Measurements from ENCODE around the gene ADCY3.

DNA sequence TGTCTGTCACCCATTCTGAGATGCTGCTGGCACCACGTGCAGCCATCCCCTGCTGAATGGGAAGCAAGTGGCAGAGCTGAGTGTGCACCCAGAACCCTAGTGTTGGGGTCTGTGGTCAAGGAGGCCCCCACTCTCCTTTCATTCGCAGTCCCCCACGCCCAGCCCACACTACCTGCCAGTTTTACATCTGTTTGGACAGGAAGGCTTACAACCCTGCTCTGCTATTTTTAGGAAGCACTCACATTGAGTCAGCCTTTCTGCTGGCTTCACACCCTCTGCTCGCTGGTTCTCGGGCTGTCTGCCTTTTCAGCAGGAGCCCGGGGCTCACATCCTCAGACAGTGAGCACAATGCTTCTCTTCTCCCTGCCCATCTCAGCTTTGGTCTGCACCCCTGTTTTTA is 10.7 kb upstream of the ADCY3 start:
- TF ChIP-seq EP300 (IDR thresholded peaks at IDR 0.05; ENCODE audit: borderline replicate concordance in 1 of 2, control insufficient read depth in 1 of 2, low read depth in 2 of 2, low read length in 2 of 2) (no peak), NR2C2 (IDR thresholded peaks at IDR 0.05; ENCODE audit: borderline replicate concordance, control insufficient read depth, insufficient read length, low read depth) (no peak), TARDBP (IDR thresholded peaks at IDR 0.05; ENCODE audit: borderline replicate concordance) (no peak), RAD51 (IDR thresholded peaks at IDR 0.05) (no peak), FOS (IDR thresholded peaks at IDR 0.05; ENCODE audit: borderline replicate concordance, extremely low read depth, insufficient read length) (no peak), BRCA1 (IDR thresholded peaks at IDR 0.05; ENCODE audit: low read depth, low read length) (no peak), RB1 (IDR thresholded peaks at IDR 0.05; ENCODE audit: borderline replicate concordance) (no peak), RAD21 (IDR thresholded peaks at IDR 0.05; ENCODE audit: insufficient read depth, low read depth, low read length) (no peak), YY1 (IDR thresholded peaks at IDR 0.05; ENCODE audit: low read depth, low read length) (no peak), EZH2 (IDR thresholded peaks at IDR 0.05; ENCODE audit: borderline replicate concordance, control insufficient read depth, low read depth, low read length) (no peak)
- TF ChIP-seq, protein P1, sequence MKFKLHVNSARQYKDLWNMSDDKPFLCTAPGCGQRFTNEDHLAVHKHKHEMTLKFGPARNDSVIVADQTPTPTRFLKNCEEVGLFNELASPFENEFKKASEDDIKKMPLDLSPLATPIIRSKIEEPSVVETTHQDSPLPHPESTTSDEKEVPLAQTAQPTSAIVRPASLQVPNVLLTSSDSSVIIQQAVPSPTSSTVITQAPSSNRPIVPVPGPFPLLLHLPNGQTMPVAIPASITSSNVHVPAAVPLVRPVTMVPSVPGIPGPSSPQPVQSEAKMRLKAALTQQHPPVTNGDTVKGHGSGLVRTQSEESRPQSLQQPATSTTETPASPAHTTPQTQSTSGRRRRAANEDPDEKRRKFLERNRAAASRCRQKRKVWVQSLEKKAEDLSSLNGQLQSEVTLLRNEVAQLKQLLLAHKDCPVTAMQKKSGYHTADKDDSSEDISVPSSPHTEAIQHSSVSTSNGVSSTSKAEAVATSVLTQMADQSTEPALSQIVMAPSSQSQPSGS (IDR thresholded peaks at IDR 0.05; ENCODE audit: low read length), result peak; percentile 44; the same call in 1 of the 2 replicates
- TF ChIP-seq, protein P2, sequence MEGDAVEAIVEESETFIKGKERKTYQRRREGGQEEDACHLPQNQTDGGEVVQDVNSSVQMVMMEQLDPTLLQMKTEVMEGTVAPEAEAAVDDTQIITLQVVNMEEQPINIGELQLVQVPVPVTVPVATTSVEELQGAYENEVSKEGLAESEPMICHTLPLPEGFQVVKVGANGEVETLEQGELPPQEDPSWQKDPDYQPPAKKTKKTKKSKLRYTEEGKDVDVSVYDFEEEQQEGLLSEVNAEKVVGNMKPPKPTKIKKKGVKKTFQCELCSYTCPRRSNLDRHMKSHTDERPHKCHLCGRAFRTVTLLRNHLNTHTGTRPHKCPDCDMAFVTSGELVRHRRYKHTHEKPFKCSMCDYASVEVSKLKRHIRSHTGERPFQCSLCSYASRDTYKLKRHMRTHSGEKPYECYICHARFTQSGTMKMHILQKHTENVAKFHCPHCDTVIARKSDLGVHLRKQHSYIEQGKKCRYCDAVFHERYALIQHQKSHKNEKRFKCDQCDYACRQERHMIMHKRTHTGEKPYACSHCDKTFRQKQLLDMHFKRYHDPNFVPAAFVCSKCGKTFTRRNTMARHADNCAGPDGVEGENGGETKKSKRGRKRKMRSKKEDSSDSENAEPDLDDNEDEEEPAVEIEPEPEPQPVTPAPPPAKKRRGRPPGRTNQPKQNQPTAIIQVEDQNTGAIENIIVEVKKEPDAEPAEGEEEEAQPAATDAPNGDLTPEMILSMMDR (IDR thresholded peaks at IDR 0.05 in 2 of 3, conservative IDR thresholded peaks at IDR 0.05 in 1 of 3; ENCODE audit: control insufficient read depth in 2 of 3, extremely low read depth in 1 of 3, insufficient read depth in 1 of 3, low read depth in 3 of 3, low read length in 3 of 3), result no peak
